Loucy (cell line): ENCODE measurements around the gene DCAF7.

Source experiments
- H2AFZ ChIP-seq: fragments of 200-600 bp; sonication (generic); 2 replicates; pipeline ENCODE4 v1.6.0; 2016; ENCODE audit warnings: antibody characterized with exemption, mild to moderate bottlenecking, low read length, moderate library complexity
- H3F3A ChIP-seq: fragments of 200-600 bp; 2 replicates; pipeline ENCODE4 v1.6.0; 2016; ENCODE audit warnings: antibody characterized with exemption, low read depth, mild to moderate bottlenecking
- H3K27me3 ChIP-seq: fragments of 200-600 bp; sonication (generic); 2 replicates; pipeline ENCODE4 v1.6.1; 2014; ENCODE audit warnings: low read length, mild to moderate bottlenecking; ENCODE audit not compliant: insufficient read depth, poor library complexity, severe bottlenecking
- H3K36me3 ChIP-seq: fragments of 200-600 bp; sonication (generic); 2 replicates; pipeline ENCODE4 v1.6.1; 2016; ENCODE audit warnings: low read length; ENCODE audit not compliant: insufficient read depth
- H3K4me1 ChIP-seq: fragments of 200-600 bp; sonication (generic); 2 replicates; pipeline ENCODE4 v1.5.1; 2014; ENCODE audit warnings: low read length, mild to moderate bottlenecking; ENCODE audit not compliant: insufficient read depth, poor library complexity, severe bottlenecking
- H3K4me2 ChIP-seq: fragments of 200-600 bp; sonication (generic); 2 replicates; pipeline ENCODE4 v1.6.0; 2014; ENCODE audit warnings: antibody characterized with exemption, low read length, low read depth, mild to moderate bottlenecking; ENCODE audit not compliant: poor library complexity, severe bottlenecking
- H3K4me3 ChIP-seq: fragments of 200-600 bp; sonication (generic); 2 replicates; pipeline ENCODE4 v1.5.1; 2014; ENCODE audit warnings: low read length, mild to moderate bottlenecking, mixed read lengths; ENCODE audit not compliant: poor library complexity, severe bottlenecking
- H3K79me2 ChIP-seq: fragments of 200-600 bp; sonication (generic); 2 replicates; pipeline ENCODE4 v1.6.1; 2014; ENCODE audit warnings: low read length; ENCODE audit not compliant: insufficient read depth
- H3K9ac ChIP-seq: fragments of 200-600 bp; sonication (generic); 2 replicates; pipeline ENCODE4 v1.6.0; 2014; ENCODE audit warnings: mild to moderate bottlenecking, low read depth, low read length, moderate library complexity; ENCODE audit not compliant: poor library complexity, severe bottlenecking
- H3K9me2 ChIP-seq: fragments of 200-600 bp; sonication (generic); replicated peaks from 2 replicates; pipeline ENCODE4 v1.6.1; 2016; ENCODE audit warnings: low read depth, low read length, mixed read lengths
- H3K9me3 ChIP-seq: fragments of 200-600 bp; sonication (generic); 2 replicates; pipeline ENCODE4 v1.6.1; 2014; ENCODE audit warnings: mild to moderate bottlenecking, antibody characterized with exemption, low read length, low read depth; ENCODE audit not compliant: insufficient read depth
- H4K20me1 ChIP-seq: fragments of 200-600 bp; sonication (generic); 2 replicates; pipeline ENCODE4 v1.6.0; 2014; ENCODE audit warnings: antibody characterized with exemption, low read length, mild to moderate bottlenecking; ENCODE audit not compliant: insufficient read depth, poor library complexity, severe bottlenecking
- EZH2phosphoT487 ChIP-seq: fragments of 200-600 bp; IDR thresholded peaks from 2 replicates; pipeline ENCODE4 v1.6.1; 2018; ENCODE audit warnings: antibody characterized with exemption, mild to moderate bottlenecking, moderate library complexity, borderline replicate concordance
- TF ChIP-seq, protein P1 (sequence below): fragments of 200-600 bp; sonication (generic); conservative IDR thresholded peaks from 2 replicates; pipeline ENCODE4 v1.5.1; 2014; ENCODE audit warnings: mild to moderate bottlenecking, antibody characterized with exemption, low read length

DCAF7 gene

DNA sequence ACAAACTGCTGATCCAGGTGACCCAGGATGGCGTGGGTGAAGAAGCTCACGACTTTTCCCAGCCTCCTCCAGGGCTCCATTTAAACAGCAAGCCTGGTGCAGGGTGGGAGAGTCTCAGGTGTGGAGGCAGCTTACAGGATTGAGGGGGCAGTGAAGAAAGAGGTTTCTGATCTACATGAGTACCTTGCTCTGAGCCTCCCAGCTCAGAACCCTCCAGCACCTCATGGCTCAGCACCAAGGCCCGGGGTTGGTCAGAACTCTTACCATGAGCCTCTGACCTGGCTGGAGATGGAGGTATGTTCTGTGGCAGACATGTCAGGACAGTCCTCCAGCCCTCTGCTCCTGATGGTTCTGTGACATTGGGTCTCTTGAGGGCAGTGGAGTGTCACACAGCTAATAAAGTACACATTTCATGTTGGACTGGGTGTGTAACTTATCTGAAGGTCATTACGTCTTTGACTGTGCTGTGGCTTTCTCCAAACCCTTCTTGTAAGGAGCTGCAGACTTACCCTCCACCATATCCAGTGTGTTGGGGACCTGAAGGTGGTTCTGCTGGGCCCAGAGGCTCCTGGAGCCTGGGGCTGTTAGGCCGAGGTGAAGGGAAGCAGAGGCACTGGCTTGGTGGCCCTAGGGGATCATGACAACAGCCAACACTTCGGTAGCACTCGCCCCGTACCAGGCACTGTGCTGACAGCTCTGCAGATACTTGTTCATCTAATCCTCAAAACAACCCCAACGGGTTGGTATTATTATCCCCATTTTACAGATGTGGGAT, 3.8 kb upstream of the DCAF7 start:
- peaks cover 19% of the 10 kb centered on the region for H3K79me2 ChIP-seq
- no peaks in the 10 kb centered on the region for H3K36me3 ChIP-seq
- no peak overlapping the region for H3K4me2 ChIP-seq
- no peak overlapping the region for H3K9ac ChIP-seq
- H3K9me2 ChIP-seq, result no peaks in the 10 kb centered on the region
- H3K4me1 ChIP-seq, result peaks cover 33% of the 10 kb centered on the region
- peaks cover 7% of the 10 kb centered on the region for H4K20me1 ChIP-seq
- H3K27me3 ChIP-seq, result peaks cover 4% of the 10 kb centered on the region
- H3F3A ChIP-seq, result no peaks in the 10 kb centered on the region
- H3K4me3 ChIP-seq, result no peak overlapping the region
- TF ChIP-seq, protein P1, sequence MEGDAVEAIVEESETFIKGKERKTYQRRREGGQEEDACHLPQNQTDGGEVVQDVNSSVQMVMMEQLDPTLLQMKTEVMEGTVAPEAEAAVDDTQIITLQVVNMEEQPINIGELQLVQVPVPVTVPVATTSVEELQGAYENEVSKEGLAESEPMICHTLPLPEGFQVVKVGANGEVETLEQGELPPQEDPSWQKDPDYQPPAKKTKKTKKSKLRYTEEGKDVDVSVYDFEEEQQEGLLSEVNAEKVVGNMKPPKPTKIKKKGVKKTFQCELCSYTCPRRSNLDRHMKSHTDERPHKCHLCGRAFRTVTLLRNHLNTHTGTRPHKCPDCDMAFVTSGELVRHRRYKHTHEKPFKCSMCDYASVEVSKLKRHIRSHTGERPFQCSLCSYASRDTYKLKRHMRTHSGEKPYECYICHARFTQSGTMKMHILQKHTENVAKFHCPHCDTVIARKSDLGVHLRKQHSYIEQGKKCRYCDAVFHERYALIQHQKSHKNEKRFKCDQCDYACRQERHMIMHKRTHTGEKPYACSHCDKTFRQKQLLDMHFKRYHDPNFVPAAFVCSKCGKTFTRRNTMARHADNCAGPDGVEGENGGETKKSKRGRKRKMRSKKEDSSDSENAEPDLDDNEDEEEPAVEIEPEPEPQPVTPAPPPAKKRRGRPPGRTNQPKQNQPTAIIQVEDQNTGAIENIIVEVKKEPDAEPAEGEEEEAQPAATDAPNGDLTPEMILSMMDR, result no peak
- no peaks in the 10 kb centered on the region for H3K9me3 ChIP-seq
- H2AFZ ChIP-seq, result no peak overlapping the region

DNA sequence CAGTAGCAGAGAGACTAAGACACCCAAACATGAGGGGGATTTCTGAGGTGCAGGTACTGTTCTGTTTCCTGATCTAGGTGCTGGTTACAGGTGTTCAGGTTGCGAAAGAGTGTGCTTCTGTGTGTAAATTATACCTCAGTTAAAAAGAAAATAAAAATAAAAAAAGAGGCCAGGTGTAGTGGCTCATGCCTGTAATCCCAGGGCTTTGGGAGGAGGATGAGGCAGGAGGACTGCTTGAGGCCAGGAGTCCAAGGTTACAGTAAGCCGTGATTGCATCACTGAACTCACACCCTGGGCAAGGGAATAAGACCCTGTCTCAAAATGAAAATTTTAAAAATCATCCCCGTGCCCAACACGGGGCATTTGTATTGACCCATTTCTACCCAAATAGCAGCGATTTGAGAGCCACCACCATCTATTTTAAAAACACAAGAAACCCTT, 3.2 kb upstream of the DCAF7 start:
- Histone ChIP-seq H3K36me3 (no peaks in the 10 kb centered on the region), H3K4me1 (peaks cover 29% of the 10 kb centered on the region), H3F3A (no peaks in the 10 kb centered on the region), H3K4me2 (no peak overlapping the region), H3K9me3 (no peaks in the 10 kb centered on the region), H3K4me3 (no peak overlapping the region), H3K79me2 (peaks cover 26% of the 10 kb centered on the region), H4K20me1 (peaks cover 12% of the 10 kb centered on the region), H2AFZ (no peak overlapping the region), H3K9me2 (no peaks in the 10 kb centered on the region), H3K27me3 (peaks cover 4% of the 10 kb centered on the region), H3K9ac (no peak overlapping the region)
- no peak for TF ChIP-seq EZH2phosphoT487
- TF ChIP-seq, protein P1, result no peak

GRCh38 chr17:63549289-63549945, 860 bp upstream of the DCAF7 start:
- Histone ChIP-seq H3K27me3 (peaks cover 4% of the 10 kb centered on the region), H3K9ac (peak overlapping the region; percentile 98), H4K20me1 (peaks cover 35% of the 10 kb centered on the region), H3K36me3 (no peaks in the 10 kb centered on the region), H3K9me3 (no peaks in the 10 kb centered on the region), H3K4me3 (peak overlapping the region; percentile 77), H2AFZ (peak overlapping the region; percentile 75), H3F3A (no peaks in the 10 kb centered on the region), H3K4me1 (peaks cover 33% of the 10 kb centered on the region), H3K9me2 (no peaks in the 10 kb centered on the region), H3K79me2 (peaks cover 49% of the 10 kb centered on the region), H3K4me2 (peak overlapping the region; percentile 88)
- TF ChIP-seq EZH2phosphoT487, result no peak
- TF ChIP-seq, protein P1, result no peak
